ENCODE results near the gene PLCB2. TPM values are rescaled to one million over a fixed set of nuclear protein-coding genes. Genes with fewer than 3 reads are reported as not detected.

Gene PLCB2
- polyA plus RNA-seq, 1 of the 3 experiments (the other 2 are of a cell fraction): 0.15 TPM

GRCh38 chr15:40266828-40267304, 40.9 kb downstream of the PLCB2 start (continued):
- TF ChIP-seq PBX3 (IDR thresholded peaks at IDR 0.05) (0 out of 2 replicates have a peak, but pooled peaks have one; percentile 24), TEAD4 (IDR thresholded peaks at IDR 0.05; ENCODE audit: borderline replicate concordance, insufficient read depth) (no peak), TAF1 (IDR thresholded peaks at IDR 0.05; ENCODE audit: borderline replicate concordance, low read depth, low read length) (no peak), MXI1 (IDR thresholded peaks at IDR 0.05; ENCODE audit: low read depth, low read length) (no peak), NFIC (IDR thresholded peaks at IDR 0.05; ENCODE audit: borderline replicate concordance) (peak; percentile 55; the same call in 1 of the 2 replicates)

GRCh38 chr15:40265875-40266274, 41.9 kb downstream of the PLCB2 start:
- Histone ChIP-seq H3K4me3 (ENCODE audit: low read depth in 2 of 2, low read length in 1 of 2) (no peak overlapping the region), H3K9me3 (no peaks in the 10 kb centered on the region), H2AFZ (ENCODE audit: low read depth) (no peak overlapping the region), H3K9ac (no peak overlapping the region), H3K27me3 (ENCODE audit: insufficient read depth) (no peaks in the 10 kb centered on the region), H3K79me2 (ENCODE audit: insufficient read depth) (no peaks in the 10 kb centered on the region), H3K4me1 (ENCODE audit: control insufficient read depth in 1 of 2, insufficient read depth in 2 of 2, low read depth in 1 of 2, low read length in 1 of 2) (peaks cover 0 to 2% of the 10 kb centered on the region in 2 experiments; a peak in 1 of 4 replicates), H3K27ac (ENCODE audit: low read depth in 2 of 2, low read length in 1 of 2) (peak overlapping the region in 1 of 2 experiments; percentile 70; a peak in 1 of 4 replicates), H4K20me1 (ENCODE audit: insufficient read depth) (no peaks in the 10 kb centered on the region), H3F3A (replicated peaks; ENCODE audit: insufficient read depth) (peaks cover 5% of the 10 kb centered on the region), H3K36me3 (replicated peaks in 1 of 2; ENCODE audit: control insufficient read depth in 1 of 2, insufficient read depth in 2 of 2, low read length in 1 of 2) (no peaks in the 10 kb centered on the region), H3K9me2 (no peaks in the 10 kb centered on the region), H3K4me2 (no peak overlapping the region)
- CTCF ChIA-PET: interaction anchor here (7.4 to 25.6 kb wide), 4 partner anchors 8 to 58 kb away, joined by 61 to 868 read pairs (median 410); partner anchors contain the start of gene PAK6
- POLR2A ChIA-PET: no interaction called here
- no peak for TF ChIP-seq TAF1 (IDR thresholded peaks at IDR 0.05; ENCODE audit: borderline replicate concordance, low read depth, low read length)
- no peak for TF ChIP-seq PBX3 (IDR thresholded peaks at IDR 0.05)
- no peak for TF ChIP-seq FOXJ3 (CRISPR knock-in tag; IDR thresholded peaks at IDR 0.05)
- no peak for DNase-seq
- 100% methylated on average over 3 of the region's 20 CpGs for WGBS (ENCODE audit: low lambda C conversion rate)

GRCh38 chr15:40265355-40265754, 42.4 kb downstream of the PLCB2 start:
- Histone ChIP-seq H3K4me3 (ENCODE audit: low read depth in 2 of 2, low read length in 1 of 2) (no peak overlapping the region), H3K79me2 (ENCODE audit: insufficient read depth) (no peaks in the 10 kb centered on the region), H3K9ac (no peak overlapping the region), H3K27me3 (ENCODE audit: insufficient read depth) (no peaks in the 10 kb centered on the region), H2AFZ (ENCODE audit: low read depth) (no peak overlapping the region), H3K9me2 (no peaks in the 10 kb centered on the region), H3K4me2 (no peak overlapping the region), H4K20me1 (ENCODE audit: insufficient read depth) (no peaks in the 10 kb centered on the region), H3K4me1 (ENCODE audit: control insufficient read depth in 1 of 2, insufficient read depth in 2 of 2, low read depth in 1 of 2, low read length in 1 of 2) (peaks cover 0 to 2% of the 10 kb centered on the region in 2 experiments; a peak in 1 of 4 replicates), H3K36me3 (replicated peaks in 1 of 2; ENCODE audit: control insufficient read depth in 1 of 2, insufficient read depth in 2 of 2, low read length in 1 of 2) (no peaks in the 10 kb centered on the region), H3K9me3 (no peaks in the 10 kb centered on the region), H3F3A (replicated peaks; ENCODE audit: insufficient read depth) (peaks cover 7% of the 10 kb centered on the region), H3K27ac (ENCODE audit: low read depth in 2 of 2, low read length in 1 of 2) (no peak overlapping the region)
- peak; percentile 52 for DNase-seq
- WGBS (ENCODE audit: low lambda C conversion rate): 82% methylated on average over 4 of the region's 10 CpGs
- ChIA-PET CTCF (interaction anchor here (0.5 to 25.6 kb wide), 5 partner anchors 8 to 154 kb away, joined by 3 to 868 read pairs (median 100); partner anchors contain the start of gene PAK6), POLR2A (no interaction called here)
- TF ChIP-seq EZH2phosphoT487 (IDR thresholded peaks at IDR 0.05; ENCODE audit: borderline replicate concordance, low read depth) (no peak), RFX5 (IDR thresholded peaks at IDR 0.05; ENCODE audit: low read length) (no peak), MAX (IDR thresholded peaks at IDR 0.05; ENCODE audit: low read depth) (no peak), RXRA (IDR thresholded peaks at IDR 0.05; ENCODE audit: borderline replicate concordance, low read depth) (no peak), CTCF (IDR thresholded peaks at IDR 0.05) (no peak), CHD2 (IDR thresholded peaks at IDR 0.05; ENCODE audit: low read length, partially characterized antibody) (no peak), IRF3 (IDR thresholded peaks at IDR 0.05; ENCODE audit: low read depth, low read length) (no peak), RAD21 (IDR thresholded peaks at IDR 0.05; ENCODE audit: low read length) (no peak), FOXM1 (IDR thresholded peaks at IDR 0.05; ENCODE audit: low read depth) (no peak)

Data from SK-N-SH (cell line).